SH-SY5Y (cell line): ENCODE results near the gene CERCAM.

Experiments used
- GATA2 ChIP-seq: IDR thresholded peaks from 2 replicates; pipeline ENCODE4 v1.6.1; 2011; ENCODE audit warnings: mild to moderate bottlenecking, low read depth, low read length
- GATA3 ChIP-seq: IDR thresholded peaks from 2 replicates; pipeline ENCODE4 v1.6.1; 2011; ENCODE audit warnings: low read depth, mild to moderate bottlenecking, low read length, moderate library complexity

CERCAM gene

DNA sequence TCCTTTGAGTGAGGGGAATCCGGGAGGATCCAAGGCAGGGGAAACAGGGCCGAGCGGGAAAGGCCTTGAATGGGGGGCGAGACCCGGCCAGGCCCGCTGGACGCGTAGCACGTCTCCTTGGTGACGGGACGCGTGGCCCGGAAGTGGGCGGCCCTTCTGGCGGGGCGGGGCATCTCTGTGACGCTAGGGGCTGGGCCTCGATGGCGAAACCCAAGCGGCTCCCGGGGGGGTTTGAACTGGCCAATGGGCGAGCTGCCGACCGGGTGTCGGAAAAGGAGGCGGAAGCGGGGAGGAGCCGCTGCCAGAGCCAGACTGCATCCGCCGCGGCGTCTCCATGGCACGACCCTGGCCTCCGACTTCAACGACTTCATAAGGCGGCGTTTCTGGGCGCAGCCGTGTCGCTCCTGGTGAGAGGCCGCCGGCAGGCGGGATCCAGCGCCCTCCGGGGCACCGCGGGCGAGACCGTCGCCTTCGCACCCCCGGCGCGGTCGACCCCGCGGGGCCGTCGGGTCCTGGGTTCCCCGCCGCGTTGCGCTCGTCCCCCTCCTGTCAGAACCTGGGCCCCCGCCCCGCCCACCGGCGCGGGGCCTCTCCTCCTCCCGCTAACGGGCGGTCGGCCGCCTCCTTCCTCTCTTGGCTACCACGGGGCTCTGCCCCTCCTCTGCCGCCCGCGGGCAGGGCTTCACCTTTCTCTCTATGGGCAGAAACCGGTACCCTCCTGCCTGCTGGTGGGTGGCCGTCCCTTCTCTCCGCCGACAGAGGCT is 35.4 kb downstream of the CERCAM start, which contains the start of gene ODF2:
Gene ODF2 (plus strand): TSS at position 158 of the 764 bp plus-strand sequence. CDS start 86 bp downstream, at position 244.
- no peak for TF ChIP-seq GATA3

DNA sequence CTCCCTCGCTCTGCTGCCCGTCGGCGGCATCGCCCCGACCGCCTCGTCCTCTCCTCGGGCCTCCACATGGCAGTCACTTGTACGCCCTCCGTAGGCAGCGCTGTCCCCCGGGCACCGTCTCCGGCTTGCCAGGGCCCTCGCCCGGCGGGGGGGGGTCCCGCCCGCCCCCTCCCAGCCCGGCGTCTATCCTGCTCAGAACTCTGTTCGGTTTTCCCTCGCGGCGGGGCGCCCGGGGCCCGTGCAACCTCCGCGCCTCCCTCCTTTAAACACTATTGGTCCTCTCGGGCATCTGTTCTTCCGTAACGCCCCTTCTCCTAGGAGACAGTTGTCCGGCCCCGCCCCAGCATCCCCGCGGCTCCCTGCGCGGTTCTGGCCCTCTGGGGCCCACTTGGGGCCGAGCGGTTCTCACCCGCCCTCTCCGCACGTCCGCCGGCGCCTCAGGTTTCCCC is 36.0 kb downstream of the CERCAM start:
- TF ChIP-seq GATA2 (no peak), GATA3 (no peak)

- no peak for TF ChIP-seq GATA3
These were observed 36.5 kb downstream of the CERCAM start for GRCh38 chr9:128457207-128457606.

GRCh38 chr9:128459011-128459410 is 38.4 kb downstream of the CERCAM start:
- TF ChIP-seq GATA2 (no peak), GATA3 (no peak)

GRCh38 chr9:128469070-128469469 is 48.4 kb downstream of the CERCAM start:
- TF ChIP-seq GATA3 (no peak), GATA2 (no peak)

GRCh38 chr9:128470560-128470959 is 49.9 kb downstream of the CERCAM start:
- TF ChIP-seq GATA2 (no peak), GATA3 (no peak)

DNA sequence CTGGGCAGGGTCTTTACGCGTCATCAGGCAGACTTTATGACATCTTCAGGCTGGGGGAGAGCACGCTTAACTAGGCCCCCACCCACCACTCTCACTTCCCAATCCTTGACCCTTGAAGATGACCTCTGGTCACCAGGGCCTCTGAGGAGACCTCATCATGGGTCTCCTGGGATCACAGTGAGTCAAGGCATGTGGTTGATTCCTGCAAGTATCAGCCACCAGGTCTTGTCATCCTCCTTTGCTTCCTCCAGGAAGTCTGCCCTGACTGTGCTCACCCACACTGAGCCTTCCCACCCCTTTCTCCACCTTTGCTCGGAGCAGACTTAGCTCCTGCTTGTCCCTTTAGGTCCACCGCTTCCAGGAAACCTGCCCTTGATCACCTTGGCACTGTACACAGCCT is 52.4 kb downstream of the CERCAM start:
- no peak for TF ChIP-seq GATA3
- no peak for TF ChIP-seq GATA2

DNA sequence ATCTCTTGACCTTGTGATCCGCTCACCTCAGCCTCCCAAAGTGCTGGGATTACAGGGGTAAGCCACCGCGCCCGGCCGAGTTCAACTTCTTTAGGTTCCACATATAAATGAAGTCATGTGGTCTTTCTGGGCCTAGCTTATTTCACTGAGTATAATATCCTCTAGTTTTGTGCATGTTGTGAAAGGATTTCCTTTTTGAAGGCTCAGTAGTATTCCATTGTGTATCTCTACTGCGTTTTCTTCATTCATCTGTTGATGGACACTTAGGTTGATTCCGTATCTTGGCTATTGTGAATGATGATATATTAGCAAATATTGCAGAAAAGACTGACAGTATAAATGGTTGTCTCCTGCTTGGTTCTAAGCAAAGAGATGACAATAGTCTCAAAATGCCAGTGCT is 55.2 kb downstream of the CERCAM start:
- TF ChIP-seq GATA3 (no peak), GATA2 (no peak)

- TF ChIP-seq GATA3 = no peak
- TF ChIP-seq GATA2 = no peak
These were observed 58.6 kb downstream of the CERCAM start for GRCh38 chr9:128479262-128479661.

GRCh38 chr9:128481561-128481960 is 60.9 kb downstream of the CERCAM start:
- no peak for TF ChIP-seq GATA2
- TF ChIP-seq GATA3 = no peak

DNA sequence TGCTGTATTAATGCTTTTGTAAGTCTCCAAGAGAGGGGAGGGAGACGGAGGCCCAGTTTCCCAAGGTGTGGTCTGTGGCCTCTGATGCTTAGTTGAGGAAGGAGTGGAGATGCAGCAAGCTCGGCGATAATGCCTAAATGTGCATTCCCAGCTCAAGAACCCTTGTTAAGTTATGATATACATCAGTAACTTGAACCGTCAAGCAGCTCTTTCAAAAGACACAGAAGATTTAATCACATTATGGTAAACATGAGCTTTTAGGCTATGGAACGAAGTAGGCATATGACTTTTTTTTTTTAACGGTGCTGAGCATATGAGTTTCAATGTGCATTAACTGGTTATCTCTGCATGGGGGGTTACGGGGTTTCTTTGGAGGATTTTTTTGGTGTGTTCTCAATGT is 61.5 kb downstream of the CERCAM start:
- TF ChIP-seq GATA2 = no peak
- TF ChIP-seq GATA3 = no peak

DNA sequence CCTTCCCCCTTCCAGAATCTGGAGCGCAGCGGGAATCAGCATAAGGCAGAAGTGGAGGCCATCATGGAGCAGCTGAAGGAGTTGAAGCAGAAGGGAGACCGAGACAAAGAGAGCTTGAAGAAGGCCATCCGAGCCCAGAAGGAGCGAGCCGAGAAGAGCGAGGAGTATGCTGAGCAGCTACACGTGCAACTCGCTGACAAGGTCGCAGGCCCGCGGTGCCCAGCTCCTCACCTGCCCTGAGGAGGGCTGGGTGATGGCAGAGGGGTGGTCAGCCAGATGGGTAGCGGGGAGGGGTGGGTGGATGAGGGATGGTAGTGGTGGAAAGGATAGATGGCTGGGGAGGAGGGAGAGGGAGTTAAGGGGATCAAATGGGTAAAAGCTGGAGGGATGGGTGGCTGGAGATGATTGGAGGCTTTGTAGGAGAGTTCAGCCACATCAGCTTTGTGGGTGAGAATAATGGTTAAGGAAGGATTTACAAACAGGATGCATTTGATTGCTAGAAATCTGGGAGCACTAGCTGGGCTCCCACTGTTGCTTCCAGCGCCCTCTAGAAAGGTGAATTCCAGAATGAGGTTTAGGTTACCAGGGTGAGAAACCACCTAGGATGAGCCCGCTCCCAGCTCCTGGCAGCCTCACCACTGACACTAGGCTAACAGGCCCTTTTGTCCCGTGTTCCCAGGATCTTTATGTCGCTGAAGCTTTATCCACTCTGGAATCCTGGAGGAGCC is 64.2 kb downstream of the CERCAM start:
- no peak for TF ChIP-seq GATA2

DNA sequence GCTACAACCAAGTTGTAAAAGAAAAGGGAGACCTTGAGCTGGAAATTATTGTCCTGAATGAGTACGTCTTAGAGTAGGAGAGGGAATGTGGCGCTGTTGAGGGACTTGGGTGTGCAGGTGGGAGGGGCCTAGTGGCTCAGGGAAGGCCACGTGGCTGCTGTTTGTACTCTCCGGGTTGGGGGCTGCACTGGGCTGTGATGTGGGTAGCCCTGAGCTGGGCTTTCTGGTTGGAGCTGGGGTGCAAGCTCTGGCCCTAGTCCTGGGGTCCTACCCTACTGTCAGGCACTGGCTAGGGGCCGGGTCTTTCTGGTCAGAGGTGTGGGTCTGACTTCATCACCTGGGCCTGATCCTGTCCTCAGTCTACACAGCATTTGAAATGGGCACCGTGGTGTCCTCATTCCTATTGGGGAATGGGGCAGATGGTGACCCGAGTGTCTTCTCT is 64.8 kb downstream of the CERCAM start:
- TF ChIP-seq GATA3 = no peak

- no peak for TF ChIP-seq GATA3
- TF ChIP-seq GATA2 = no peak
These were observed 65.5 kb downstream of the CERCAM start for GRCh38 chr9:128486201-128486600.
